GM21576 (cell line): ENCODE results near the gene FLOT1.

Experiments used
- ATAC-seq: cut with Tn5 transposase; IDR thresholded peaks from one replicate; pipeline ENCODE4 v1.9.1; 2021; ENCODE audit warnings: mild to moderate bottlenecking, moderate library complexity; ENCODE audit not compliant: unreplicated experiment

The FLOT1 gene

GRCh38 chr6:30682143-30683117 is 60.1 kb downstream of the FLOT1 start:
- ATAC-seq: peak; percentile 40

DNA sequence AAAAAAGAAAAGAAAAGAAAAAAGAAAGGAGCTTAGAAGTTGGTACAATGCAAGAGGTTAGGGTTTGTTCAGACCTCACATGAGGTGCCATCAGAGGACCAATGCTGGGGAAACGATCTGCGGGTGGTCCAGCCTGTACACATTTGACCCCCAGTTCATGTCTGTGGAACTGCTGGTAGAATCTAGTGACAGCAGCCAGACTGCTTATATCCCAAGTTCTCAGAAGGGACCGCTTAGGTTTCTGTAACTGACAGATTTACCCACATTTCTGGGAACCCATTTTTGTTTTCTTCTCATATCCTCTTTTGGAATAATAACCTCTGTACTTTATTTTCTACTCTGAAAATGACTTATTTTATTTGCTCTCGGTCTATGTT is 60.7 kb downstream of the FLOT1 start:
- ATAC-seq: no peak

DNA sequence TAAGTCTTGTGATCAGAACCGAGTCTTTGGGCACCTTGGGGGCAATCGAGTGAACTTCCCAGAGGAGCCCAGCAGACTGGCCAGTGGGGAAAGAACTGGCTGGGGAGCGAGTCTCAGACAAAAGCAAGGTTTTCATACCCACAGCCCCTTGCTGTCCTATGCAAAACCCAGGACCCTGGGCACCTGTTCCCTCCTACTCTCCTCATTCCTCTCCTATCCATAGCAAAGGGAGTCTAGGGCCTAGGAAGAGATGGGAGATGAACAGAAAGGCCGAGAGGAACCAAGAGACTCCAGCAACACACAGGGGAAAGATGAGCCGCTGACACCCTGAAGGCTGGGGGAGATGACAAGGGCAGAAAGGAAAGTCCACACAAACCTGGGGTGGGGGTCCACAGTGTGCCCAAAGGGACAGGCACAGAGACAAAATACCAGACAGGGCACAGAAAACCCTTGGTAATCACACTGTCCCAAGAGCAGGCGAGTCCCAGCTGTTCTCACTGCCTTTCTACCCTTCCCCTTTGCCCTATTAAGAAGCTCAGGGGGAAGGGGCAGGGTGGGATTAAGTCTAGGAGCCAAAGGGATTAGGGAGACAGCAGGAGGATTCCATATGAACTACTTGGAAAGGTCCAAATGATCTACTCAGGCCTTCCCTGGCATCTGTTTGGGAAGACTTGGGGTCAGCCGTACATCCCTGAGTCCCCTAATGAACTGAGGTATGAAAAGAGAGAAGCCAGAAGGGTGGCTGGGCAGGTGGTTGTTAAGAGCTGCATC is 62.5 kb downstream of the FLOT1 start:
- ATAC-seq: no peak

DNA sequence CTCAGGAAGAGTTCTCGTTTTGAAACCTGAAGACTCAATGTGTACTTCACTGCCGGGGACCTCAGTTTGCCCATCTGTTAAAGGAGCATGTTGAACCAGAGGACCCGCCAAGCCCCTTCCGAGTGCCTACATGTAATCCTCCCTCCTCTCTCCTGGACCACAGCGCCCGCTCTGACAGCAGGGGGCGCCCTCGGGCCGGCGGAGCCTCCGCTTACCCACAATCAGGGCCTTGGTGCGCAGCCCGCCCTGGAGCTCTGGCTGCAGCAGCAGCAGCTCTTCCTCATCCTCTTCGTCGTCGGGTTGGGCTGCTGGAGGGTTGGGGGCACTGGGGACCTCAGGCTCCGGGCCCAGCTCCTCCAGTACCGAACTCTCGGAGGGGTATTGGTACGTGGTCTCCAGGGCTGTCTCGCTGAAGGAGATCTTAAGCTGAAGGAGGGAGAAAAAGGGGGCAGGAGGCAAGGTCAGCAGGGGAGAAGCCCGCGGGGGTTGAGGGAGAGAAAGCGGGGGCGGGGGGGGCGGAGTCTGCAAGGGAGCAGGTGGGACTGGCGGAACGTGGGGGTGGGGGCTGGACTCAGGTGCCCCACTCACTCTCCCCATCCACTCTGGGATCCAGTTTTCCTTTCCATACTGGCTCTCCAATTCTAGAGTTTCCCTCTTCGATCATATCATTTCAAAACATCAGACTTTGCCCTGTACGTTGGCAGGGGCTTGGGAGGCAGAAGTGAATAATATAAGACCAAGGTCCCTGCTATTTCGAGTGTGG is 63.3 kb downstream of the FLOT1 start:
- ATAC-seq: peak; percentile 31
